Raji (cell line): ENCODE results near the gene CHKB.

ENCODE experiments used
- POLR2A ChIP-seq: IDR thresholded peaks from 2 replicates; pipeline ENCODE4 v1.6.1; 2011; ENCODE audit warnings: low read depth, low read length, control low read depth; ENCODE audit not compliant: insufficient read depth

The CHKB gene

DNA sequence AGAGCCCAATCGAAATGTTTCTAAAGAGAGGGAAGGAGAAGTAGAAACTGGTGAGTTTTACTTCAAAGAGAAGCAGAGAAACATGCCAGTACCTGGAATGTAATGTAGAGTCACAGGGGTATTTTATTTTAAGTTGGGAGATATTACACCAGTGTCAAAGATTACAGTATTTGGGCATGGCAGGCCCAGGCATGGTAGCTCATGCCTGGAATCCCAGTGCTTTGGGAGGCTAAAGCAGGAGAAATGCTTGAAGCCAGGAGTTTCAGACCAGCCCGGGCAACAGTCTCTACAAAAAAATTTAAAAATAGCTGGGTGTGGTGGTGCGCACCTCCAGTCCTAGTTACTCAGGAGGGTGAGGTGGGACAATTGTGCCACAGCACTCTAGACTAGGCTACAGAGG lies 22.6 kb downstream of the CHKB start:
- TF ChIP-seq POLR2A, result no peak

- no peak for TF ChIP-seq POLR2A
Measured at GRCh38 chr22:50556703-50557102, 25.9 kb downstream of the CHKB start.

DNA sequence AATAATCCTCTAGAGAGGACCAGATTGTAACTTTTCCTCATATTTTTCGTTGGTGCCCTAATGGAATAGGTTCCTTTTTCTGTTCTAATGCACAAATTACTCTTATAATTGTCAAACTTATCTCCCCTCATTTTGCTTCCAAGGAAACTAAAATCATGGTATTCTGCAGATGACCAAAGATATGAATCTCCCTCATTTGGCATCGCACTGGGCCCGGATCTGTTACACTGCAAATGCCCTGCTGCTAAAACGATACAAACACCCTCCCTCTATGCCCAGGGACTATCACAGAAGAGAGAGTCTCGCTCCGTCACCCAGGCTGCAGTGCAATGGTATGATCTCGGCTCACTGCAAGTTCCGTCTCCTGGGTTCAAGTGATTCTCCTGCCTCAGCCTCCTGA lies 29.3 kb downstream of the CHKB start:
- no peak for TF ChIP-seq POLR2A

GRCh38 chr22:50551160-50551752 lies 31.4 kb downstream of the CHKB start:
- no peak for TF ChIP-seq POLR2A

DNA sequence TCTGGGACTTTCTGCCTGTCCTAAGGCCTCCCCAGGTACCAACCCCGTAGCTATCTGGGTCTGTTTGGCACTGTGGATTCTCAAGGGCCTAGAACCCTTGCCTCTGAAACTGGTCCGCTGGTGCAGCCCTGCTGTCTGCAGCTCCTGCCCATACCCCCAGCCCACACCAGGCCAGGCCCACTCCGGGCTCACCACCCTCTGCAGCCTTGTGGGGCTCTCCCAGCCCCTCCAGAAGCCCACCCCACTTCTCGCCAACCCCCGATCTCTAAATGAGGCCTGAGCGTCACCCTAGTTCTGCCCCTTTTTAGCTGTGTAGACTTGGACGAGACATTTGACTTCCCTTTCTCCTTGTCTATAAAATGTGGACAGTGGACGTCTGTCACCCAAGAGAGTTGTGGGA lies 32.3 kb downstream of the CHKB start:
- no peak for TF ChIP-seq POLR2A

DNA sequence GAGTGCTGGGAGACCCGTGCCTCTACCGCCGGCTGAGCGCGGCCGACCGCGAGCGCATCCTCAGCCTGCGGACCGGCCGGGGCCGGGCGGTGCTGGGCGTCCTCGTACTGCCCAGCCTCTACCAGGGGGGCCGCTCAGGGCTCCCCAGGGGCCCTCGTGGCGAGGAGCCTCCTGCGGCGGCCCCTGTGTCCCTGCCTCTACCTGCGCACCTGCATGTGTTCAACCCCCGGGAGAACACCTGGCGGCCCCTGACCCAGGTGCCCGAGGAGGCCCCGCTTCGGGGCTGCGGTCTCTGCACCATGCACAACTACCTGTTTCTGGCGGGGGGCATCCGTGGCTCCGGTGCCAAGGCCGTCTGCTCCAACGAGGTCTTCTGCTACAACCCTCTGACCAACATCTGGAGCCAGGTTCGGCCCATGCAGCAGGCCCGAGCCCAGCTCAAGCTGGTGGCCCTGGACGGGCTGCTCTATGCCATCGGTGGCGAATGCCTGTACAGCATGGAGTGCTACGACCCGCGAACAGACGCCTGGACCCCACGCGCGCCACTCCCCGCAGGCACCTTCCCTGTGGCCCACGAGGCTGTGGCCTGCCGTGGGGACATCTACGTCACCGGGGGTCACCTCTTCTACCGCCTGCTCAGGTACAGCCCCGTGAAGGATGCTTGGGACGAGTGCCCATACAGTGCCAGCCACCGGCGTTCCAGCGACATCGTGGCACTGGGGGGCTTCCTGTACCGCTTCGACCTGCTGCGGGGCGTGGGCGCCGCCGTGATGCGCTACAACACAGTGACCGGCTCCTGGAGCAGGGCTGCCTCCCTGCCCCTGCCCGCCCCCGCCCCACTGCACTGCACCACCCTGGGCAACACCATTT lies 33.5 kb downstream of the CHKB start:
- TF ChIP-seq POLR2A, result no peak

- 0 out of 2 replicates have a peak, but pooled peaks have one; percentile 25 for TF ChIP-seq POLR2A
Measured at GRCh38 chr22:50548040-50548920, 34.4 kb downstream of the CHKB start.

DNA sequence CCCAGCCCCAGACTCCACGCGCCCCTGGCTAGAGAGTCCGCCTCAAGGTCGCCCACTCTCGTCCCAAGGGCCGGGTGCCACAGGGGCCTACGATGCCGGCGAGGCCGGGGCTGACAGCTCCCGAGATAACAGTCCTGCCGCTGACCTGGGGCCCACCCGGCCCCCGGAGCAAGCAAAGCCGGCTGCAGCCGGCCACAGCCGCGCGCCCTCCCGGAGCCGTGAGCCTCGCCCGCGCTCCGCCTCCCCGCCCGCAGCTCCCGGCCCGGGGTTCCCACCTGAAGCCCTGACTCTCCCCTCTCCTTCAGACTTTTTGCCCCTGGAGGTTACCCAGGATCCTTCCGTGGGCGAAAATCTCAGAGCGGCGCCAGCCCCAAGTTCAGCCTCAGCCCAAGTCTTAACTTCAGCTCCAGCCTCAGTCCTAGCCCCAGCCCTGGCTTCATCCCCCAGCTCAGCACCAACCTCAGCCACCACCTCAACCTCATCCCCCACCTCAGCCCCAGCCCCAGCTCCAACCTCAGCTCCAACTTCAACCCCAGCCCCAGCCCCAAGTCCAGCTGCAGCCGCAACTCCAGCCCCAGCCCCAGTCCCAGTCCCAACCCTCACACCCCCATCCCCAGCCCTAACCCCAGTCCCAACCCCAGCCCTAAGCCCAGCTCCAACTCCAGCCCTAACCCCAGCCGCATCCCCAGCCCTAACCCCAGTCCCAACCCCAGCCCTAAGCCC lies 35.2 kb downstream of the CHKB start:
- TF ChIP-seq POLR2A, result no peak

GRCh38 chr22:50546326-50547262 lies 36.1 kb downstream of the CHKB start:
- TF ChIP-seq POLR2A, result no peak

- TF ChIP-seq POLR2A, result no peak
Measured at GRCh38 chr22:50545522-50546325, 36.9 kb downstream of the CHKB start, which contains the start of gene KLHDC7B. KLHDC7B (plus strand) TSS chr22:50545899; CDS start chr22:50546244, 345 bp downstream.

- TF ChIP-seq POLR2A, result no peak
Measured at GRCh38 chr22:50544746-50545253, 37.8 kb downstream of the CHKB start.

- no peak for TF ChIP-seq POLR2A
Measured at GRCh38 chr22:50544078-50544745, 38.4 kb downstream of the CHKB start.
